COR-L47 (cell line): ENCODE data around the gene LRRK1.

Experiments
- DNase-seq: peaks from one replicate; lab custom pipeline; 2025; lab: John Stamatoyannopoulos, UW

The LRRK1 gene

DNA sequence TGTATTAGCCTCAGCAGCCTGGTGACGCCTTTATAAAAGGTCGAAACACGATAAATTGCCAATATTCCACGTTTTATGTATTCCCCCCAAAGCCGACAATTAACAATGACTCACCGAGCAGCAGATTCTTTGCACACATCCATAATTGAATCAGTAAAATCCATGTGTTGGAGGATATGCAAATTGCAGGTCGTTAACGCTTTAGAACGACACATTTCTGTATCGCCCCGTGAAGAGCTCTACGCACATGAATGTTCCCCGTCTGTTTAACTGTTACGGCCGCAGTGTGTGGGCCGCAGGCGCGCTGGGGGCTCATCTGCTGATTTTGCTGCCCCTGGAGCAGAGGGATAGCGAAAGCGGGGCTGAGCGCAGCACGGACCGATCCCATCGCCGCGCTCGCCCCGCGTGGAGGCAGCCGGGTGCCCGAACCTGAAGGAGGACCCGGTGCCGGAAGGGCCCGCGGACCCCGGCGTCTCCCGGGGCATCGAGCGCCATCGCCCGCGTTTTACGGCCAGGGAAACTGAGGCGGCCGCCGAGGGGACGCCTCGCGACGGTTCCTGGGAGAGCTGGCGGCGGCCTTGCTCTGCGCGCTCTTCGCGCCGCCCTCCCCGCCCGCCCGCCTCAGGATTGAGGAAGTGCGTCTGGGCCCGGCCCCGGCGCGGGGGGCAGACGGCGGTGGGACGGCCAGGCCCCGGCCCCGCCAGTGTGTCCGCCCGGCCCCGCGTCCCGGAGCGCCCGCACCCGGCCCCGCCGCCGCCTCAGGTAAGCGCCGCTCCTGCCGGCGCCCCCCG lies at the start of gene LRRK1:
Gene LRRK1 (plus strand): TSS at position 668 of the 791 bp plus-strand sequence. CDS start 5,276 bp downstream, outside the sequence.
- DNase-seq, result no peak

DNA sequence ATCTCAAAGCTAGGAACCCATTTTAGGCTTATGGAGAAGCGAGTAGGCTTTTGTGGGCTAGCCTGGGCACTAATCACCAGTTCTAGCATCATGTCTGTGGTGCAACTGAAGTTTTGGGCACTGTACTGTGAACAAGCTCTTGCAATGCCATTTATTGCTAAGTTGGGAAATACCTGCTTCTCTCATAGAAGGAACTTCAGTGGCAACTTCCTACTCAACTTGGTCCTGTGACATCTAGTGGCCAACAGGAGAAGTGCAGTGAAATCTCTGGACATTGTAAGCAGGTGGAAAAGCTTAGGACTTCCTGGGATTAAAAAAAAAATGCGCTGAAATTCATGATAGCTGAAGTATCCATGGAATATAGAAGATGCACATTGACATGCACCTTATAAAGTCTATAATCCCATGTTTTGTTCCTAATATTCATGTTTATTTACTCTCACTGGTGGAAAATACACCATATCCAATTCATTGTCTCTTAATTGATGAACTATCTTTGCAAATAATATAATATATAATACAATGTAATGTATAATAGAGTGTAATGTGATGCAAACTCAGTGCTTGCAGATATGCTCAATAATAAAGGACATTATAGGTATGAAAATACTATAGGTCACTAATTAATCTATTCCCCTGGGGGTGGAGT lies 46.0 kb upstream of the LRRK1 start:
- peak; percentile 50 for DNase-seq

DNA sequence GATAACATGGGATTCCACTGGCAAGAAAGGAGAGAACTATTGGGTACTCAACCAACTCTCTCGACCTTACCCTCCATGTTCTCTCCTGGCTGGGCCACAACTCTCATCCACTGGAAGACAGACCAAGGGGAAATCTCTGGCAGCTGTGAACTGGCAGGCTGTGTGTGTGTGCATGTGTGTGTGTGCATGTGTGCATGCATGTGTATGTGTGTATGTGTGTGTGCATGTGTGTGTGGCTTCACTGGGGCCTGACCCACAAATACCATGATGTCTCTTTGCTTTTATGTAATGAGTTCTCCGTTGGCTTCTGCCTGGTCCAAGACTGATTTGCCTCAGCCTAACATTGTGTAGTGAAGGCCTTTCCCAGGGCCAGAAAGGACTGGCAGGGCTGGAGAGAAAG lies 43.7 kb upstream of the LRRK1 start:
- no peak for DNase-seq

- no peak for DNase-seq
These were observed 43.2 kb upstream of the LRRK1 start for GRCh38 chr15:100875976-100876375.

DNA sequence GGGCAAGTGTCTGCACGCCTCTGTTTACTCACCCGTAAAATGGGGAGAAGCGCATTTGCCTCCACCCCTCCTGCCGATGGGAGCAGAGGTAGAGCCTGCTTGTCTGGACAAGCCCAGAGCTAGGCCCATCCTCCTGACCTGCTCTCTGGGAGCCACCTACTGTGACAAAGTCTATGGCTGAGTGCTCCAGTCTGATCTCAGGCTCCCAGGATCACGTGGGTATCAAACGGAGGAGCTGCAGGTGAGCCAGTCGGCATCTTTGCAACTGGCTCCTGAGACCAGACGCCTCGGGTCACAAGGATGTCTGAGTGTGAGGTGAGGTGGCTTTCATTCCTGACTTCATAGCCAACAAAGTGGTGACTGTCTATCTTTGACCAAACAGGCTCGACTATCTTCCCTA lies 41.6 kb upstream of the LRRK1 start:
- no peak for DNase-seq

DNA sequence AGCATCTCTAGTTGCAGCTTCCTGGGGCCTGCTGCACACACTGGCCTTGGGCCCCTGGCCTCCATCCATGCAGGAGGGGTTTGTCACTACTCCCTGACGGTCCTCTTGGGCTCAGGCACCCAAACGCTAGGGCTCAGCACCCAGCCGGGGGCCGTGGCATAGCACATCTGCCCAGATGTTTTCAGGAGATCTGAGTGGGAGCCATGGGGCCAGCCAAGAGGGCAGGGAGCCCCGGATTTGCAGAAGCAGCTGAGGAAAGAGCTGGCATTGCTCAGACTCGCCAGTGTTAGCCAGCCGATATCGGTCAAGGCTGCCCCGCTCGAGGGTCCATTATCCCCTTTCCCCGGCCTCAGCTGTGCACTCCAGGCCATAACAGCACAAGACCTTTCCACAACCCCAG lies 41.0 kb upstream of the LRRK1 start:
- no peak for DNase-seq

GRCh38 chr15:100878648-100879047 lies 40.5 kb upstream of the LRRK1 start:
- no peak for DNase-seq

GRCh38 chr15:100879061-100879463 lies 40.1 kb upstream of the LRRK1 start:
- DNase-seq, result no peak

- no peak for DNase-seq
These were observed 39.6 kb upstream of the LRRK1 start, which contains the start of gene ALDH1A3 for GRCh38 chr15:100879464-100880138. Gene ALDH1A3, plus strand, starts transcription at chr15:100879831. Its CDS starts 77 bp downstream, at chr15:100879908.

DNA sequence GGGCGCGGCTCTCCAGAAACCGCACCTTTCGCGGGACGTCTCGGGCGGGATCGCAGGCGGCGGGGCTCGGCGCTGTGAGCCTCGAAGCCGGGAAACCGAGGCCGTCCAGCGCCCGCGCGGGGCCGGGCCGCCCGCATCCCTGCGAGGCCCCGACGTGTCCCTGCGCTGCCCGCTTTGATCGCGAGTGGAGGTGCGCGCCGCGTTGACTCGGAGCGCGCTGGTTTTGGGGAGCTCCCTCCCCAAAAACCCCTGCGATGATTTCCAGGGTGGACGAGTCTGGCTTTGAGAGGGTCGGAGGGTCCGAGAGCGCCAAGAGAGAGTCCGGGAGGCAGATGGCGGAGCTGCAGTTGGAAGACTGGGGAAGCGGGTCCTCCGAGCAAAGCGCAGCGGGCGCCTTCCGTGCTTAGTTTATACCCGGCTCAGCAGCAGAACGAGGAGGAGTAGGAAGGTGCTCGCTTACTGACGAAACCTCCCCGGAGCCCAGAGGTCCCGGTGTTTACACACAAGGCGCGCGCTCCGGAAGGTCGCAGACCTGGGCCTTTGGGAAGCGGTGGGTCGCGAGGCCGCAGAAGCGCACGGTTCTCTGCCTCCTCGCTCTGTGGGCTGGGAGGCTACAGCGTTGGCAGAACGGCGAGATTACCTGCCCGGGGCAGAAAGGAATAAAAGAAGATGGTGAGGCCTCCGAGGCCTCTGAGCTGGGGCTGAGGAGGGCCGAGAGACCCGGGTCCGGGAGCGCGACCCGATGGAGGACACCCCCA lies 38.8 kb upstream of the LRRK1 start:
- DNase-seq, result no peak

- no peak for DNase-seq
These were observed 38.3 kb upstream of the LRRK1 start for GRCh38 chr15:100880897-100881242.

DNA sequence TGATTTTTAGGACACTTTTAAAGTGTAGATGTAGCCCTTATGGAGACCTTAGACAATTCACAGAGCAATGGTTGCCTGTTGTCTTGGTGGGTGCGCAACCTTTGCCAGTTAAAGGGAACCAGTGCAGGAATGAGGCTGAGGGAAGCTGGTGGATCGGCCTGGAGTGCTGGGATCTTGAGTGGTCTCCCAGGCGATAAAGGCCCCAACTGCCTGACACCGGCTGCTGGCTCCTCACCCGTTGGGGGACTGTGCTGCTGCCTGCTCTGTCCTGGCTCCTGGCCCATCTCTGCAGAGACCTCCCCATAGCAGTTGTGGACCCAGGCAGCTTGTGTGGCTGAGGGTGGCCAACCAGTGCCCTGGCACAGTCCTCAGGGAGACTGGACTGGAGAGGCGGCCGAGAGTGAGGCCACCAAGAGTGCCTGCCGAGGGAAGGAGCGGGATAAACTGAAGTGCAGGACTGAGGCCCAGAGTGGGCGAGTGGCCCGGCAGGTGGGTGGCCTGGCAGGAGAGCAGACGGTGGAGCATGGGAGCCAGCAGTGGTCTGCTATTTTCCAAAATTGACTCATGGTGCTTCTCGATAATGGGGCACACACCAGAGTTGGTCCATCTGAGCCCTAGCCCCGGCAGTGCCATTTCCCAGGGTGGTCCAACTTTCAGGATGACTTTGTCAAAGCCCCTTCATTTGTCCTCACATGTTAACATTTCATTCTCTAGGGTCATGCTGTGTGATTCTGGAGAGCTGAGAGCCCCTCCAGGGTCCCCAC lies 37.4 kb upstream of the LRRK1 start:
- no peak for DNase-seq

DNA sequence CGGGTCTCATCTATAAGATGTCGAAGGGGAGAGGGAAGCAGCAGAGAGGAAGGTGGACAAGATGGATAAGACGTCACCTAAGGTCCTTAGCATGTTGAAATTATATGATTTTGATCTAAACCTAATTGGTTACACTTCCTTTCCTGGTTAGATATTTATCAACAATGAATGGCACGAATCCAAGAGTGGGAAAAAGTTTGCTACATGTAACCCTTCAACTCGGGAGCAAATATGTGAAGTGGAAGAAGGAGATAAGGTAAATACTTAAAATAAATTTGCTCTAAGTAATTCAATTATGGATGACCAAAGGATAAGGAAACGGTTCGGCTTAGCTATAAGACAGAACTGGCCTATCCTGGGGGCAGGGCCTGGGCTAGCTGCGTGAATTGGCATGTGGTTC lies 34.0 kb upstream of the LRRK1 start:
- DNase-seq, result no peak

DNA sequence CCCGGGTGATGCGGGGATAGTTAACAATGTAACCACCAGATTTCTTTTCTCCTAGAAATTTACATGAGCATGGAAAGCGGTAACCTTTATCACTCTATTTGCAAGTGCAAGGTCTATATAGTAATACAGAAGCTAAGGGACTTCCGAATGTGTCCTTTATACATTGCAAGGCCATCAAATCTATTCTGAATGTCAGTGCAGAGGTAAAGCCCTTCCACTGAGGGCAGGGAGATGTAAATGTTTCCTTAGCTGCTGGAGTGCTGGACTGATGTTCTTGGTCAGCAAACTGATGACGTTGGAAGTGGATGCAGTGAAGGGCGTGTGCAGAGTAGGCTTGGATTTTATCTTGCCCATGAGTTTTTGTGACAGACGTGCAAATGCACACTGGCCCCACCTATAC lies 33.3 kb upstream of the LRRK1 start:
- no peak for DNase-seq

GRCh38 chr15:100887211-100887913 lies 31.8 kb upstream of the LRRK1 start:
- DNase-seq, result no peak

DNA sequence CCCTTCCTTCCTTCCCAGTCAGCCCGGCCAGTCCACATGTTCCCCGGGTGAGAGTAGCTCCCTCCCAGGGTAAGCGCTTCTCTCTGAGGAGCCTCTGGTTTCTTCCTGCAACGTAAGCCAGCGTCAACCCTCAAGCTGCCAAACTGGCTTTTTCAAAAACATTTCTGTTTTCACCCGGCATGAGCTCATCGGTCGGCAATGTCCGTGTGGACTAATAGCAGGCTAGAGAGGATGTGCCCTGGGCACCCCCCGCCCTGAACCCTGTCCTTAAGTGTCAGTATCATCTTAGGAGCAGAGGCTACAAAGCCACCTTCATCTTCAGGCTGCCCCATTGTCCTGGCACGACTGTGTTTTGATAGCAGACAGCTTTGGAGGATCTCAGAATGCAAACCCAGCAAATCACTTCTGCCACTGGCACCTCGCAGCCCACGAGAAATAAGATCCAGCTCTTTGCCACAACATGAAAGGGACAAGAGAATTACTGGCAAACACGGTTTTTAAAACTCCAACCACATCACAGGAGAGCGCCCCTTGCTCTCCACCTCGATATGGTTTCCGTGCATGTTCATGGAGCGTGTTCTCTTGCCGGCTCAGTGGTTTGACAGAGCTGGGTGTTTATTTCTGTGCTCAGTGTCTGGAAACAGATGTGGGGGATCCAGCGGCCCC lies 29.6 kb upstream of the LRRK1 start:
- DNase-seq, result no peak

DNA sequence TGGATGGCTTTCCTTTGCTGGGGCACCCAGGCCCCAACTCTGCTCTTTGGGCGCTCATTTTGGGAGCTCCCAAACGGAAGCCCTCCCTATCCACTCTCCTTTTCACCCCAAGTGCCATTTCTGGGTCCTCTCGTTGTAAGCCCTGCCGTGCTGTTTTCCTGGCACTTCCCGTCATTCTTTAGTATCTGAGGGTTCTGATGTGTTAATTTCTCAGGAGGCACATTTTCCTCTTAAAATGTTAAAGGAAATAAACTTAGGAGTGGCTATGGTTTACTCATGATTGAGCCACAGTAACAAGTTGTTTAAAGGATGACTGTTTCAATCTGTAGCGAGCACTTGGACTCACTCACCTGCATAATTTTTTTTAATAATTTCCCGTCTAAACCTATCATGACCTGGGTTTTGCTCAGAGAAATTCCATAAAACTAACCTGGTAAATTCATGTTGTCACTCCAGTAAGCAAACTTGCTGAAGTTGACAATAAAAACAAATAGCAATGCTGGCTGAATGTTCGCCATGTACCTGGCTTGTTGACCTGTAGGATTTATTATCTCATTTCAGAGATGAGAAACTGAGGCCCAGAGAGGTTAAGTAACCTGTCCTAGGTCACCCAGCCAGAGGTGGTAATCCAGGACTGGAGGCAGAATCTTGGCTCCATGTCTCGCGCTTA lies 29.0 kb upstream of the LRRK1 start:
- no peak for DNase-seq

GRCh38 chr15:100890850-100891249 lies 28.3 kb upstream of the LRRK1 start:
- no peak for DNase-seq

GRCh38 chr15:100891307-100892012 lies 27.7 kb upstream of the LRRK1 start:
- no peak for DNase-seq
